Suprapubic skin (tissue), 4 donors: Measurements from ENCODE around the gene PARD6G. TPM values are rescaled to one million over a fixed set of nuclear protein-coding genes. Genes with fewer than 3 reads are reported as not detected.

Source experiments
- DNase-seq, 2 donors: peaks; one replicate each; pipeline ENCODE4 v3.0.0-alpha.2; 2019; ENCODE audit warnings: low spot score in 2 of 2
- H3K27ac ChIP-seq: fragments of 200-600 bp; sonication (generic); one replicate; pipeline ENCODE4 v1.5.1; 2019
- H3K27me3 ChIP-seq: fragments of 200-600 bp; sonication (generic); one replicate; pipeline ENCODE4 v1.5.1; 2019
- H3K36me3 ChIP-seq: fragments of 200-600 bp; sonication (generic); one replicate; pipeline ENCODE4 v1.5.1; 2019
- H3K4me1 ChIP-seq: fragments of 200-600 bp; sonication (generic); one replicate; pipeline ENCODE4 v1.5.1; 2019
- H3K4me3 ChIP-seq: fragments of 200-600 bp; sonication (generic); one replicate; pipeline ENCODE4 v1.5.1; 2019; ENCODE audit warnings: mild to moderate bottlenecking
- H3K9me3 ChIP-seq: fragments of 200-600 bp; sonication (generic); one replicate; pipeline ENCODE4 v1.5.1; 2019
- CTCF ChIP-seq, 2 donors: fragments of 200-600 bp in 1 of 2; fragments of 450-650 bp in 1 of 2; sonication (generic) in 1 of 2; IDR thresholded peaks; one replicate each; pipeline ENCODE4 v1.5.1; 2016 to 2019; ENCODE audit warnings: antibody characterized with exemption in 2 of 2, mild to moderate bottlenecking in 1 of 2, moderate library complexity in 1 of 2
- EP300 ChIP-seq: sonication (generic); formaldehyde crosslinking; IDR thresholded peaks from one replicate; pipeline ENCODE4 v1.6.1; 2017; ENCODE audit warnings: antibody characterized with exemption
- POLR2A ChIP-seq, 2 donors: fragments of 450-650 bp; IDR thresholded peaks; one replicate each; pipeline ENCODE4 v1.6.1; 2017; ENCODE audit warnings: antibody characterized with exemption in 2 of 2, mild to moderate bottlenecking in 2 of 2, moderate library complexity in 2 of 2
- POLR2AphosphoS5 ChIP-seq, 3 donors: sonication (generic); formaldehyde crosslinking; IDR thresholded peaks; one replicate each; pipeline ENCODE4 v1.6.1; 2017; ENCODE audit warnings: antibody characterized with exemption in 3 of 3
- WGBS: methylation state at CpG from one replicate; pipeline ENCODE4 v1.1.5; 2018; 5-methylcytosine and 5-hydroxymethylcytosine counted together
- total RNA-seq, 4 donors: library from RNA; depleted of rRNA; stranded (reverse); fragments of >200 nt; gene quantifications; one replicate each; pipeline ENCODE4 v1.1.0, GENCODE V29; 2016

The PARD6G gene
- total RNA-seq, 4 donors from 2014 or later, result 47.5 to 97.6 (median 82.2) TPM

GRCh38 chr18:80163183-80163582 lies 84.1 kb downstream of the PARD6G start:
- Histone ChIP-seq H3K27ac (no peak overlapping the region), H3K36me3 (peaks cover 13% of the 10 kb centered on the region), H3K27me3 (no peaks in the 10 kb centered on the region), H3K9me3 (no peaks in the 10 kb centered on the region), H3K4me3 (no peak overlapping the region), H3K4me1 (no peaks in the 10 kb centered on the region)
- no peak for TF ChIP-seq EP300
- no peak for TF ChIP-seq CTCF (IDR thresholded peaks at IDR 0.05)
- TF ChIP-seq POLR2A (IDR thresholded peaks at IDR 0.05), result no peak
- TF ChIP-seq POLR2AphosphoS5 (IDR thresholded peaks at IDR 0.05), result no peak
- 95% methylated on average over 7 of the region's 7 CpGs for WGBS
- no peak for DNase-seq

GRCh38 chr18:80161781-80162417 lies 85.4 kb downstream of the PARD6G start:
- no peaks in the 10 kb centered on the region for H3K27me3 ChIP-seq
- H3K9me3 ChIP-seq, result no peaks in the 10 kb centered on the region
- 66% methylated on average over 6 of the region's 7 CpGs for WGBS
- TF ChIP-seq EP300 (no peak), POLR2A (IDR thresholded peaks at IDR 0.05) (no peak), POLR2AphosphoS5 (IDR thresholded peaks at IDR 0.05) (no peak), CTCF (IDR thresholded peaks at IDR 0.05) (no peak)
- no peak overlapping the region for H3K27ac ChIP-seq
- no peak overlapping the region for H3K4me3 ChIP-seq
- peaks cover 13% of the 10 kb centered on the region for H3K36me3 ChIP-seq
- no peaks in the 10 kb centered on the region for H3K4me1 ChIP-seq
- DNase-seq, result no peak

- Histone ChIP-seq H3K4me3 (peak overlapping the region; percentile 22), H3K27ac (no peak overlapping the region), H3K9me3 (no peaks in the 10 kb centered on the region), H3K4me1 (no peaks in the 10 kb centered on the region), H3K27me3 (no peaks in the 10 kb centered on the region), H3K36me3 (peaks cover 13% of the 10 kb centered on the region)
- DNase-seq, result no peak
- WGBS, result 72% methylated on average over 52 of the region's 109 CpGs
- peak in 1 of 2 donors; percentile 47 for TF ChIP-seq CTCF (IDR thresholded peaks at IDR 0.05)
- TF ChIP-seq EP300, result no peak
Measured at GRCh38 chr18:80159713-80160636, 87.3 kb downstream of the PARD6G start.

GRCh38 chr18:80158365-80158764 lies 88.9 kb downstream of the PARD6G start:
- no peak for DNase-seq

More at GRCh38 chr18:80158365-80158764, 88.9 kb downstream of the PARD6G start:
- H3K36me3 ChIP-seq, result peaks cover 13% of the 10 kb centered on the region
- no peaks in the 10 kb centered on the region for H3K4me1 ChIP-seq
- H3K27me3 ChIP-seq, result no peaks in the 10 kb centered on the region
- H3K9me3 ChIP-seq, result no peaks in the 10 kb centered on the region
- TF ChIP-seq POLR2A (IDR thresholded peaks at IDR 0.05) (no peak), EP300 (no peak), POLR2AphosphoS5 (IDR thresholded peaks at IDR 0.05) (no peak), CTCF (IDR thresholded peaks at IDR 0.05) (no peak)
- no peak overlapping the region for H3K4me3 ChIP-seq
- no peak overlapping the region for H3K27ac ChIP-seq
- 72% methylated on average over 5 of the region's 5 CpGs for WGBS
